Fibroblast of lung (primary cell): ENCODE data around the gene COCH. TPM values are rescaled to one million over a fixed set of nuclear protein-coding genes. Genes with fewer than 3 reads are reported as not detected.
A peak's percentile ranks its signal among the peaks of the same experiment; 100 is the strongest.

ENCODE experiments used
- DNase-seq, 2 donors: peaks; one replicate each; pipeline versions ENCODE4 v3.0.0 to v3.0.0-alpha.2; 2010; ENCODE audit warnings: low read depth in 2 of 2
- H2AFZ ChIP-seq: 2 replicates; pipeline ENCODE4 v1.5.1; 2012; ENCODE audit warnings: low read length, control low read depth, inconsistent platforms
- H3K27ac ChIP-seq: 2 replicates; pipeline ENCODE4 v1.5.1; 2011; ENCODE audit warnings: low read length, control low read depth; ENCODE audit not compliant: insufficient read depth
- H3K27me3 ChIP-seq: 2 replicates; pipeline ENCODE4 v1.5.1; 2011; ENCODE audit warnings: mild to moderate bottlenecking, low read length; ENCODE audit not compliant: control insufficient read depth, insufficient read depth
- H3K36me3 ChIP-seq: 2 replicates; pipeline ENCODE4 v1.5.1; 2011; ENCODE audit warnings: low read length; ENCODE audit not compliant: control insufficient read depth, insufficient read depth
- H3K4me1 ChIP-seq: 2 replicates; pipeline ENCODE4 v1.5.1; 2011; ENCODE audit warnings: low read length; ENCODE audit not compliant: control insufficient read depth, insufficient read depth; ENCODE audit errors: extremely low read depth
- H3K4me2 ChIP-seq: 2 replicates; pipeline ENCODE4 v1.5.1; 2011; ENCODE audit warnings: low read length, control low read depth; ENCODE audit not compliant: insufficient read depth; ENCODE audit errors: extremely low read depth
- H3K4me3 ChIP-seq, 4 experiments: fragments of 200-600 bp in 1 of 4; sonication (generic) in 1 of 4; replicated peaks in 1 of 4; 2 replicates each; pipeline ENCODE4 v1.5.1; 2011 to 2016; ENCODE audit warnings: low read length in 4 of 4, low read depth in 3 of 4, mild to moderate bottlenecking in 3 of 4, control low read depth in 2 of 4, inconsistent platforms in 1 of 4, mixed read lengths in 1 of 4; ENCODE audit not compliant: insufficient read depth in 1 of 4; ENCODE audit errors: control extremely low read depth in 1 of 4
- H3K79me2 ChIP-seq: 2 replicates; pipeline ENCODE4 v1.5.1; 2012; ENCODE audit warnings: mild to moderate bottlenecking, low read length, inconsistent platforms; ENCODE audit not compliant: control insufficient read depth, insufficient read depth
- H3K9ac ChIP-seq: 2 replicates; pipeline ENCODE4 v1.5.1; 2011; ENCODE audit warnings: mild to moderate bottlenecking, low read length, control low read depth; ENCODE audit not compliant: insufficient read depth
- H3K9me3 ChIP-seq: 2 replicates; pipeline ENCODE4 v1.5.1; 2012; ENCODE audit warnings: low read depth, low read length; ENCODE audit not compliant: control insufficient read depth, insufficient read depth
- H4K20me1 ChIP-seq: 2 replicates; pipeline ENCODE4 v1.5.1; 2011; ENCODE audit warnings: low read length; ENCODE audit not compliant: control insufficient read depth, insufficient read depth; ENCODE audit errors: extremely low read depth
- EZH2 ChIP-seq: IDR thresholded peaks from 2 replicates; pipeline ENCODE4 v1.5.1; 2012; ENCODE audit warnings: low read length, control low read depth, mild to moderate bottlenecking; ENCODE audit errors: missing control alignments
- polyA plus RNA-seq, 2 donors: library from polyadenylated mRNA; depleted of rRNA in 1 of 2; stranded (reverse) in 1 of 2; unstranded in 1 of 2; fragments of >200 nt; gene quantifications; 2 replicates each; pipeline ENCODE4 v1.2.1, GENCODE V29; 2011 to 2012; ENCODE audit warnings: missing spikeins in 1 of 2
- total RNA-seq: library from RNA; depleted of rRNA; stranded (reverse); fragments of >200 nt; gene quantifications from 2 replicates; pipeline ENCODE4 v1.2.1, GENCODE V29; 2014
- TF ChIP-seq, protein P1 (sequence below), 2 donors: IDR thresholded peaks in 1 of 2; conservative IDR thresholded peaks in 1 of 2; 1 replicate in 1 of 2; 2 replicates in 1 of 2; pipeline ENCODE4 v1.5.1; 2011 to 2012; ENCODE audit warnings: low read length in 2 of 2, control low read depth in 1 of 2, inconsistent platforms in 1 of 2, low read depth in 1 of 2, mild to moderate bottlenecking in 1 of 2

The COCH gene
- total and polyA plus RNA-seq, 2 donors (not counting 1 experiment from before 2014, with no cell fraction given): 0.33 to 0.72 TPM

DNA sequence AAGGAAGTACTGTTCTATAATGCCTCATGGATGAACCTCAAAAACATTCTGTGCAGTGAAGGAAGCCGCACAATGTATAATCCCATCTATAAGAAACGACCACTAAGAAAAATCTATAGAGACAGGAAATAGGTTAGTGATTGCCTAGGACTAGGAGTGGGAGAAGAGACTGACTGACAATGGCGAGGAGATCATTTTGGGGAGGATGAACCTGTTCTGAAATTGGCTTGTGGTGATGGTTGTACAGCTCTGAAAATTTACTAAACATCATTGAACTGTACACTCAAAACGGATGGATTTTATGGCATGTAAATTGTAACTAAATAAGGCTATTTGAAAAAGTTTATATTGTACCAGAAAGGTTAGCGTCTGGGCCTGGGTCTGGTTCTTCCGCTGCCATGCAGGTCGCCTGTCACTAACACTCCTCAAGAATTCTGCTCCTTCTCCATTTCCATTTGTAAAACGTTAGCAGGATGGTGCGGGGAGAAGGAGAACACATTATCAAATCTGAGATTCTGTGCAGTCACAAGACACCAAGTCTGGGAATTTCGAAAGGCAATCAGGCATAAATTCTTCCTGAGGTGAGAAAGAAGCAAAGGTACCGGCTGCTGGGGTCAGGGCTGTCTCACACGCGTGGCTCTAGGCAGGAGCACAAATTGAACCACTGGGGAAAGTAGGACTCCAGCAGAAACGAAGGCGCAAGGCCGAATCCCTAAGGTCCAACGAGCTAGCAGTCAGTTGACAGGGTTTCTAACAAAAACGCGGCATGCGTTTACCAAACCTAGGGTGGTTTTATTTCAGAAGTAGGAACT is 845 bp upstream of the COCH start:
- Histone ChIP-seq H3K9me3 (no peaks in the 10 kb centered on the region), H3K4me1 (no peaks in the 10 kb centered on the region), H3K27me3 (peaks cover 31% of the 10 kb centered on the region), H3K9ac (no peak overlapping the region), H2AFZ (no peak overlapping the region), H4K20me1 (no peaks in the 10 kb centered on the region), H3K79me2 (no peaks in the 10 kb centered on the region), H3K4me2 (no peak overlapping the region), H3K27ac (no peak overlapping the region), H3K36me3 (no peaks in the 10 kb centered on the region), H3K4me3 (no peak overlapping the region)
- DNase-seq: no peak
- peak; percentile 50 for TF ChIP-seq EZH2
- TF ChIP-seq, protein P1, sequence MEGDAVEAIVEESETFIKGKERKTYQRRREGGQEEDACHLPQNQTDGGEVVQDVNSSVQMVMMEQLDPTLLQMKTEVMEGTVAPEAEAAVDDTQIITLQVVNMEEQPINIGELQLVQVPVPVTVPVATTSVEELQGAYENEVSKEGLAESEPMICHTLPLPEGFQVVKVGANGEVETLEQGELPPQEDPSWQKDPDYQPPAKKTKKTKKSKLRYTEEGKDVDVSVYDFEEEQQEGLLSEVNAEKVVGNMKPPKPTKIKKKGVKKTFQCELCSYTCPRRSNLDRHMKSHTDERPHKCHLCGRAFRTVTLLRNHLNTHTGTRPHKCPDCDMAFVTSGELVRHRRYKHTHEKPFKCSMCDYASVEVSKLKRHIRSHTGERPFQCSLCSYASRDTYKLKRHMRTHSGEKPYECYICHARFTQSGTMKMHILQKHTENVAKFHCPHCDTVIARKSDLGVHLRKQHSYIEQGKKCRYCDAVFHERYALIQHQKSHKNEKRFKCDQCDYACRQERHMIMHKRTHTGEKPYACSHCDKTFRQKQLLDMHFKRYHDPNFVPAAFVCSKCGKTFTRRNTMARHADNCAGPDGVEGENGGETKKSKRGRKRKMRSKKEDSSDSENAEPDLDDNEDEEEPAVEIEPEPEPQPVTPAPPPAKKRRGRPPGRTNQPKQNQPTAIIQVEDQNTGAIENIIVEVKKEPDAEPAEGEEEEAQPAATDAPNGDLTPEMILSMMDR (conservative IDR thresholded peaks at IDR 0.05 in 1 of 2, IDR thresholded peaks at IDR 0.05 in 1 of 2; ENCODE audit: low read depth in 1 of 2, low read length in 2 of 2): no peak

DNA sequence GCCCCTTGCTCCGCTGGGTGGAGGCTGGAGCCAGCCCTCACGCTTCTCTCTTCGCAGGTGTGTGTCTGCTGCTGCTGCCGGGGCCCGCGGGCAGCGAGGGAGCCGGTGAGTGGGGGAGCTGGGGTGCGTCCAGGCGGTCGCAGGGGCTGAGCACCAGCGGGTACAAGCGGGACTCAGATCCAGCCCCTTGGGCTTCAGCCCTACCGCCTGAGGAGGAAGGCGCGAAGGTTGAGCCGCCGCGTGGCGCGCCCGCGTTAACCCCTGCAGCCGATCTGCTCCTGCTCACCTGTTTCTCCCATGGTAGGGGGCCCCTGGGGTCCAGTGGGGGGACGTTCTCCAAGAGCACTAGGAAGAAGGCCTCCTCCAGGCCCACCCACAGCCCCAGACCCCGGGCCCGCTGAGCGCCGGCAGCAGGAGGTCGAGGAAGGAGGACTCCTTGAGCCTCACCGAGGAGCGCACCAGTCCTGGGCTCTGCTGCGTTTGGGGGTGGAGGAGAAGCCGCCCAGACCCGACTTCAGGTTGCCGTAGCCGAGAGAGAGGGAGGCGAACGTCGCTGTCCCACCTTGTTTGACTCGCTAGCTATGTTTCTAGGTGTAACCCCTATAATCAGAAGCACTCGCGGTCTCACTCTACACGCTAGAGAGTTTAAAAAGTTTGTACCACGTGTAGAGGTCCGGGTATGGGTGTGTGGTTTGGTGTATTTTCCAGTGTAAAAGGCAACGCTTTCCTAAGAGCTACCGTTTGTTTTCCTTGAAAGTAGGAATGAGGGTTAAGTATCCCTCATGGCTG is 834 bp downstream of the COCH start:
- DNase-seq: no peak
- H3K4me3 ChIP-seq: peak overlapping the region in 3 of 4 experiments; percentile 29 to 52 (median 36)
- H3K27me3 ChIP-seq: peaks cover 31% of the 10 kb centered on the region
- no peaks in the 10 kb centered on the region for H3K9me3 ChIP-seq
- H3K79me2 ChIP-seq: no peaks in the 10 kb centered on the region
- peak overlapping the region; percentile 72 for H3K4me2 ChIP-seq
- H2AFZ ChIP-seq: no peak overlapping the region
- H4K20me1 ChIP-seq: no peaks in the 10 kb centered on the region
- TF ChIP-seq, protein P1 (conservative IDR thresholded peaks at IDR 0.05 in 1 of 2, IDR thresholded peaks at IDR 0.05 in 1 of 2; ENCODE audit: low read depth in 1 of 2, low read length in 2 of 2): no peak
- TF ChIP-seq EZH2: peak; percentile 85
- H3K9ac ChIP-seq: no peak overlapping the region
- no peaks in the 10 kb centered on the region for H3K36me3 ChIP-seq
- H3K4me1 ChIP-seq: no peaks in the 10 kb centered on the region
- H3K27ac ChIP-seq: no peak overlapping the region

DNA sequence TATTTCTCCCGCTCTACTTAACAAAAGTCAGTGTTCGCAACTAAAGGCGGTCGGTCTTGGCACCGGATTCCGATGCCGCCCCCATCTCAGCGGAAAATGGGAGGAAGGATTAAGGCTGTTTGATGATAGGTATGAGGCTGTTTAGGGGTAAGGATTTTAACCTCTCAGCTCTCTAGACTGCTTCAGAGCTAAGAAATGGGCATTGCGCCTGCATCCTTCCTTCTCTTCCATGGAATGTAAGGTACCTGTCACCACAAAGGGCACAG is 1.4 kb downstream of the COCH start:
- Histone ChIP-seq H3K4me2 (no peak overlapping the region), H3K27ac (no peak overlapping the region), H3K27me3 (peaks cover 31% of the 10 kb centered on the region), H4K20me1 (no peaks in the 10 kb centered on the region), H3K9ac (no peak overlapping the region), H3K79me2 (no peaks in the 10 kb centered on the region), H3K9me3 (no peaks in the 10 kb centered on the region), H2AFZ (no peak overlapping the region), H3K4me3 (no peak overlapping the region), H3K4me1 (no peaks in the 10 kb centered on the region), H3K36me3 (no peaks in the 10 kb centered on the region)
- TF ChIP-seq, protein P1 (conservative IDR thresholded peaks at IDR 0.05 in 1 of 2, IDR thresholded peaks at IDR 0.05 in 1 of 2; ENCODE audit: low read depth in 1 of 2, low read length in 2 of 2): no peak
- DNase-seq: no peak
